Gastroesophageal sphincter (tissue), 4 donors: ENCODE results near the gene FOXK2. TPM values are rescaled to one million over a fixed set of nuclear protein-coding genes. Genes with fewer than 3 reads are reported as not detected.

Experiments
- ATAC-seq: fragments of 150-250 bp; one replicate; pipeline ENCODE4 v1.9.1; 2016; ENCODE audit warnings: mild to moderate bottlenecking, moderate library complexity
- H3K27ac ChIP-seq, 4 donors: fragments of 200-600 bp; sonication (generic) in 3 of 4; 1 replicate in 3 of 4; 2 replicates in 1 of 4; pipeline ENCODE4 v1.5.1; 2016 to 2019
- H3K27me3 ChIP-seq: fragments of 200-600 bp; sonication (generic); one replicate; pipeline ENCODE4 v1.5.1; 2019
- H3K36me3 ChIP-seq, 2 donors: fragments of 200-600 bp; sonication (generic); one replicate each; pipeline ENCODE4 v1.5.1; 2019; ENCODE audit warnings: control low read depth in 1 of 2
- H3K4me1 ChIP-seq, 3 donors: fragments of 200-600 bp; sonication (generic); 1 replicate in 2 of 3; 2 replicates in 1 of 3; pipeline ENCODE4 v1.5.1; 2016 to 2019; ENCODE audit warnings: control low read depth in 2 of 3
- H3K4me3 ChIP-seq, 2 donors: fragments of 200-600 bp; sonication (generic); one replicate each; pipeline ENCODE4 v1.5.1; 2019; ENCODE audit warnings: mild to moderate bottlenecking in 1 of 2, moderate library complexity in 1 of 2
- H3K9me3 ChIP-seq, 3 donors: fragments of 200-600 bp; sonication (generic); one replicate each; pipeline ENCODE4 v1.5.1; 2017 to 2019; ENCODE audit warnings: control low read depth in 2 of 3
- CTCF ChIP-seq, 4 experiments: fragments of 200-600 bp in 2 of 4; fragments of 450-650 bp in 2 of 4; sonication (generic) in 1 of 4; IDR thresholded peaks; one replicate each; pipeline ENCODE4 v1.5.1; 2017 to 2019; ENCODE audit warnings: antibody characterized with exemption in 4 of 4, mild to moderate bottlenecking in 2 of 4, moderate library complexity in 2 of 4
- EP300 ChIP-seq: sonication (generic); formaldehyde crosslinking; IDR thresholded peaks from one replicate; pipeline ENCODE4 v1.6.1; 2017; ENCODE audit warnings: antibody characterized with exemption, mild to moderate bottlenecking
- POLR2A ChIP-seq, 2 donors: fragments of 450-650 bp; IDR thresholded peaks; one replicate each; pipeline ENCODE4 v1.6.1; 2017; ENCODE audit warnings: antibody characterized with exemption in 2 of 2, mild to moderate bottlenecking in 2 of 2, moderate library complexity in 1 of 2
- POLR2AphosphoS5 ChIP-seq: sonication (generic); formaldehyde crosslinking; IDR thresholded peaks from one replicate; pipeline ENCODE4 v1.6.1; 2017; ENCODE audit warnings: antibody characterized with exemption
- WGBS, 2 donors: methylation state at CpG; one replicate each; pipeline ENCODE4 v1.1.5; 2018; ENCODE audit warnings: low coverage in 1 of 2; 5-methylcytosine and 5-hydroxymethylcytosine counted together
- total RNA-seq, 4 donors: library from RNA; depleted of rRNA; stranded (reverse); fragments of >200 nt; gene quantifications; one replicate each; pipeline ENCODE4 v1.1.0, GENCODE V29; 2016

Gene FOXK2
- total RNA-seq, 4 donors from 2014 or later: 35.1 to 63.4 (median 52.6) TPM

DNA sequence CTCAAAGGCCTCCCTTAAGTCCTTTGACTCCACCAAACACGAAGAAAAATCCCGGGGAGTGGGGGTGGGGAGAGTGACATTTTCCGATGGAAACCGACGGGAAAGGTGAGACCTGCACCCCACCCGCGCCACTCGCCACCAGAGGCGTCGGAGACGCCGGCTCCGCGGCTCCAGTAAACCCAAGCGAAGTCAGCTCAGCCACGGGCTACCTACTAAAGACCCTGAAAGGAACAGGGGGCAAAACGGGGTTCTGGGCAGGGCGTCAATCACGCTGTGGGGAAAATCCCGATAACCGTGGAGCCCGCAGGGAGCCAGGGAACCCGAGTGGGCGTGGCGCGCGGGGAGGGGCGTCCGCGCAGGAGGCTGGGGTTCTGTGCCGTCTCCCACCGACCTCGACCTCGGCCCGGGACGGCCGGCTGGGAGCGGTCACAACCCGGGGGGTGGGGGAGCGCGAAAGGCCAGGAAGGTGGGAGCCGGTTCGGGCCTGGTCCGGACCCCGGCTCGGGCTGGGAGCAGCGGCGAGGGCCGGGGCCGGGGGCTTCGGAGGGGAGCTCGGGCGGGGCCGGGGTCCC lies 128.1 kb downstream of the FOXK2 start:
- WGBS, 2 donors: 0% methylated on average over 2 of the region's 54 CpGs; no CpG with 5 or more reads in 1 of the 2 donors
- no peaks in the 10 kb centered on the region for H3K9me3 ChIP-seq

DNA sequence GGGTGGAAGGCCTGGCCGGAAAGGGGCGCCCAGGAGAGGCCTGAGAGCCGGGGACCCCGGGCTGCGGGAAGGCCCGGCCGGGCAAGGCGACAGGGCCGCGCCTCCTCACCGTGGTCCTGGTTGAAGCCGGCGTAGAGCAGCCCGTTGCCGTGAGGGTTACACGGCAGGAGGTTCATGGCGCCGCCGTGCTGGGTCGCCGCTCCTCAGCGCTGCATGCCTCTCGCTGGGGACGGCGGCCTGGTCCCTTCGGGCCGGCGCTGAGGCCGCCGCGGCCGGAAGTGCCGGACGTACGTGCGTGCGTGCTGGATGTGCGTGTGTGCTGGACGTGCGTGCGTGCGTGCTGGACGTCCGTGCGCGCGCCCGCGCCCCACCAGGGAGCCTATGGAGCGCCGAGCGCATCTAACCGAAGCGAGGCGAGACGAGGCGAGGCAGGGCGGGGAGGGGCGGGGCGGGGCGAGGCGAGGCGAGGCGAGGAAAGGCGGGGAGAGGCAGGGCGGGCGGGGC lies 128.7 kb downstream of the FOXK2 start, which contains the start of gene WDR45B:
Gene WDR45B (minus strand): TSS at position 280 of the 504 bp plus-strand sequence. CDS start 104 bp downstream, at position 176.
- H3K4me3 ChIP-seq: peak within 1 kb of the TSS; percentile 88 to 99
- H3K9me3 ChIP-seq: no peaks in the 10 kb centered on the region
- WGBS, 2 donors: 0% methylated on average over 1 of the region's 67 CpGs; no CpG with 5 or more reads in 1 of the 2 donors
- peaks cover 4 to 55% (median 12%) of the 10 kb centered on the region in 3 donors for H3K4me1 ChIP-seq
- H3K27ac ChIP-seq: peak within 1 kb of the TSS; percentile 95 to 100 (median 99)
- H3K27me3 ChIP-seq: no peaks in the 10 kb centered on the region
- peak; percentile 63 for TF ChIP-seq EP300
- TF ChIP-seq POLR2AphosphoS5: peak; percentile 99
- peak; percentile 97 for TF ChIP-seq POLR2A (IDR thresholded peaks at IDR 0.05)
- no peak for TF ChIP-seq CTCF (IDR thresholded peaks at IDR 0.05)
- peak; percentile 98 for ATAC-seq
- H3K36me3 ChIP-seq: peaks cover 0 to 15% of the 10 kb centered on the region in 2 donors

More for the DNA sequence above, 128.1 kb downstream of the FOXK2 start:
- peaks cover 4 to 57% (median 12%) of the 10 kb centered on the region in 3 donors for H3K4me1 ChIP-seq
- peak; percentile 11 for ATAC-seq
- H3K27ac ChIP-seq: peak overlapping the region; percentile 95 to 100 (median 99)
- no peaks in the 10 kb centered on the region for H3K27me3 ChIP-seq
- H3K4me3 ChIP-seq: peak overlapping the region; percentile 88 to 99
- peaks cover 0 to 21% of the 10 kb centered on the region in 2 donors for H3K36me3 ChIP-seq
- TF ChIP-seq POLR2AphosphoS5 (no peak), CTCF (IDR thresholded peaks at IDR 0.05) (peak in 2 of 4 experiments; percentile 8 to 12)

GRCh38 chr17:82648742-82649331 lies 129.3 kb downstream of the FOXK2 start:
- Histone ChIP-seq H3K4me1 (peaks cover 4 to 48% (median 12%) of the 10 kb centered on the region in 3 donors), H3K27me3 (no peaks in the 10 kb centered on the region), H3K27ac (peak overlapping the region in 3 of 4 donors; percentile 84 to 100 (median 100)), H3K9me3 (no peaks in the 10 kb centered on the region), H3K4me3 (peak overlapping the region; percentile 10 to 99), H3K36me3 (peaks cover 0 to 9% of the 10 kb centered on the region in 2 donors)
- ATAC-seq: peak; percentile 41
- WGBS, 2 donors: 0 to 10% methylated on average over 2 to 7 of the region's 37 CpGs
- TF ChIP-seq POLR2A (IDR thresholded peaks at IDR 0.05) (no peak), POLR2AphosphoS5 (no peak), EP300 (no peak), CTCF (IDR thresholded peaks at IDR 0.05) (no peak)

- WGBS, 2 donors: 71 to 83% methylated on average over 4 of the region's 22 CpGs
- Histone ChIP-seq H3K27ac (peak overlapping the region in 3 of 4 donors; percentile 84 to 100 (median 100)), H3K4me3 (no peak overlapping the region), H3K36me3 (peaks cover 0 to 6% of the 10 kb centered on the region in 2 donors), H3K4me1 (peaks cover 4 to 40% (median 12%) of the 10 kb centered on the region in 3 donors), H3K27me3 (no peaks in the 10 kb centered on the region), H3K9me3 (no peaks in the 10 kb centered on the region)
- TF ChIP-seq POLR2AphosphoS5: no peak
- no peak for TF ChIP-seq POLR2A (IDR thresholded peaks at IDR 0.05)
- no peak for TF ChIP-seq EP300
- no peak for TF ChIP-seq CTCF (IDR thresholded peaks at IDR 0.05)
- ATAC-seq: no peak
Measured at GRCh38 chr17:82649501-82650261, 130.1 kb downstream of the FOXK2 start.
